ENCODE data around the gene ACBD4. TPM values are rescaled to one million over a fixed set of nuclear protein-coding genes. Genes with fewer than 3 reads are reported as not detected.
A peak's percentile ranks its signal among the peaks of the same experiment; 100 is the strongest.

The ACBD4 gene
- total RNA-seq, 2 experiments from 2014 or later: 12.4 to 12.6 TPM

- H3K4me1 Mint-ChIP-seq (ENCODE audit: low read depth): peaks cover 46% of the 10 kb centered on the region
- DNase-seq (no peak), ATAC-seq (no peak)
- no peak for TF ChIP-seq CTCF (IDR thresholded peaks at IDR 0.05)
- peak overlapping the region; percentile 51 for H3K27ac Mint-ChIP-seq
- intact Hi-C loops (cut with micrococcal nuclease): no loop called here
- H3K36me3 Mint-ChIP-seq (ENCODE audit: low read depth): peaks cover 24% of the 10 kb centered on the region
- H3K4me3 Mint-ChIP-seq: no peak overlapping the region
- CTCF ChIA-PET: interaction anchor here (8.3 to 14.4 kb wide), 3 partner anchors 6 to 41 kb away, joined by 60 to 352 read pairs (median 145); partner anchors contain the start of genes ACBD4 and HEXIM1
- POLR2A ChIA-PET: interaction anchor here (1.0 to 1.5 kb wide), 4 partner anchors 8 to 65 kb away, joined by 3 to 10 read pairs (median 4); partner anchors contain the start of genes ACBD4 and HEXIM1
- no peaks in the 10 kb centered on the region for H3K9me3 Mint-ChIP-seq
- H3K27me3 Mint-ChIP-seq: no peaks in the 10 kb centered on the region
These were observed 20.8 kb downstream of the ACBD4 start for GRCh38 chr17:45156242-45156641.

- POLR2A ChIA-PET: interaction anchor here (0.8 to 6.2 kb wide), 15 partner anchors 10 to 153 kb away, joined by 3 to 200 read pairs (median 4); partner anchors contain the start of gene HEXIM1
- CTCF ChIA-PET: interaction anchor here (0.7 to 9.0 kb wide), 12 partner anchors 9 to 117 kb away, joined by 3 to 145 read pairs (median 4); partner anchors contain the start of genes ACBD4 and HEXIM1
- no peak for TF ChIP-seq CTCF (IDR thresholded peaks at IDR 0.05)
- Mint-ChIP-seq H3K4me1 (ENCODE audit: low read depth) (peaks cover 41% of the 10 kb centered on the region), H3K27me3 (no peaks in the 10 kb centered on the region), H3K36me3 (ENCODE audit: low read depth) (peaks cover 24% of the 10 kb centered on the region), H3K4me3 (peak overlapping the region; percentile 95), H3K27ac (peak overlapping the region; percentile 99), H3K9me3 (no peaks in the 10 kb centered on the region)
- DNase-seq (peak; percentile 59), ATAC-seq (peak; percentile 5)
- intact Hi-C loops (cut with micrococcal nuclease): loop anchor here (2.0 kb wide), 1 partner anchor 14 kb away; no protein-coding TSS in a partner anchor
These were observed 25.2 kb downstream of the ACBD4 start for GRCh38 chr17:45160447-45161287.

- no peaks in the 10 kb centered on the region for H3K9me3 Mint-ChIP-seq
- peak within 1 kb of the TSS; percentile 99 for H3K27ac Mint-ChIP-seq
- no peak for TF ChIP-seq CTCF (IDR thresholded peaks at IDR 0.05)
- H3K4me3 Mint-ChIP-seq: peak within 1 kb of the TSS; percentile 95
- no peaks in the 10 kb centered on the region for H3K27me3 Mint-ChIP-seq
- peaks cover 24% of the 10 kb centered on the region for H3K36me3 Mint-ChIP-seq (ENCODE audit: low read depth)
- ATAC-seq: peak; percentile 97
- POLR2A ChIA-PET: interaction anchor here (0.8 to 6.2 kb wide), 13 partner anchors 10 to 150 kb away, joined by 3 to 200 read pairs (median 4); partner anchors contain the start of gene HEXIM1
- DNase-seq: peak; percentile 99
- CTCF ChIA-PET: interaction anchor here (0.7 to 9.0 kb wide), 12 partner anchors 8 to 116 kb away, joined by 3 to 145 read pairs (median 4); partner anchors contain the start of genes ACBD4 and HEXIM1
- peaks cover 36% of the 10 kb centered on the region for H3K4me1 Mint-ChIP-seq (ENCODE audit: low read depth)
- intact Hi-C loops (cut with micrococcal nuclease): loop anchor here (2.0 kb wide), 1 partner anchor 15 kb away; no protein-coding TSS in a partner anchor
These were observed 26.0 kb downstream of the ACBD4 start, which contains the start of gene HEXIM2 for GRCh38 chr17:45161288-45162024. TSS of gene HEXIM2 (plus strand) at chr17:45161875. CDS start at chr17:45162794, 919 bp downstream.

GRCh38 chr17:45162025-45162687 is 26.7 kb downstream of the ACBD4 start:
- ChIA-PET CTCF (interaction anchor here (0.6 to 9.0 kb wide), 9 partner anchors 10 to 115 kb away, joined by 3 to 145 read pairs (median 5); partner anchors contain the start of genes ACBD4 and HEXIM1), POLR2A (interaction anchor here (1.1 to 6.2 kb wide), 4 partner anchors 10 to 62 kb away, joined by 3 to 200 read pairs (median 24); partner anchors contain the start of gene HEXIM1)
- Mint-ChIP-seq H3K4me3 (peak overlapping the region; percentile 95), H3K9me3 (no peaks in the 10 kb centered on the region), H3K36me3 (ENCODE audit: low read depth) (peaks cover 24% of the 10 kb centered on the region), H3K27ac (peak overlapping the region; percentile 99), H3K4me1 (ENCODE audit: low read depth) (peaks cover 32% of the 10 kb centered on the region), H3K27me3 (no peaks in the 10 kb centered on the region)
- intact Hi-C loops (cut with micrococcal nuclease): no loop called here
- ATAC-seq (no peak), DNase-seq (no peak)
- no peak for TF ChIP-seq CTCF (IDR thresholded peaks at IDR 0.05)

Measured in activated CD8-positive, alpha-beta T cell treated with anti-CD3 and anti-CD28 coated beads for 36 hours (primary cell).